Measurements from ENCODE around the gene GPR52.

The GPR52 gene

DNA sequence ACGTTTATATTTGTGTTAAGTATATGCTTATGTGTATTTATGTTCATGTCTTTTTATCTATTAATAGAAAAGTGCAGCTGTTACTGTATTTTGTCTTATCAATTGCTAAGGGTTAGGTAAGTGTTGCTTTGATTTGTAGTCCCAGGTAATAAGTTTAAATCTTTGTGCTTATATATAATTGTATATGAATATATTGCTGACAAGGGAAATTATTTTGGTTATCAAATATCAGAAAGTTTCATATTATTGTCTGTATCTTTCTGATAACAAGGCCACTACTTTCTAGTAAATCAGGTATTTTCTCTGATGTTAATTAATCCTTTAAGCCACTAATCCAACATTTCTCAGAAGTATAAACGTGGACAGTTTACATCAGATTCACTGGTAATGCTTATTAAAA lies 21.3 kb downstream of the GPR52 start:
- no peak for DNase-seq (ENCODE audit: low spot score)

DNA sequence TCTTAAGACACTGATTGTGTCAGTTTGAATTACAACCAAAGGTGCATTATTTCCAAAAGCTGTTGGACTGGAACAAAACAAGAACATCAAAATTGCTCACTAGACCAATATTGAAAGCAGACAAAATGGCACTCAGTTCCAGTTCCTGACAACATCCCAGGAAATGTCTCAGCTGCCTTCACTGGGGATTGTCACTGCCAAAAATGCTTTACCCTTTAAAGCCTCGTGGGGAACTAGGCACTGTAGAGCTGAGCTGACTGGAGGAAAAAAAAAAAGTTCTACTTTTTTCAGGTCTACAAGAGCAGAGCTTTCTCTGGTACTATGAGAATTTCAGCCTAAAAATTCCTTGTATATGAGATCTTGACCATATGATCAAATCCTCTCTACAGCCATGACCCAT lies 21.9 kb downstream of the GPR52 start:
- DNase-seq (ENCODE audit: low spot score) = no peak

DNA sequence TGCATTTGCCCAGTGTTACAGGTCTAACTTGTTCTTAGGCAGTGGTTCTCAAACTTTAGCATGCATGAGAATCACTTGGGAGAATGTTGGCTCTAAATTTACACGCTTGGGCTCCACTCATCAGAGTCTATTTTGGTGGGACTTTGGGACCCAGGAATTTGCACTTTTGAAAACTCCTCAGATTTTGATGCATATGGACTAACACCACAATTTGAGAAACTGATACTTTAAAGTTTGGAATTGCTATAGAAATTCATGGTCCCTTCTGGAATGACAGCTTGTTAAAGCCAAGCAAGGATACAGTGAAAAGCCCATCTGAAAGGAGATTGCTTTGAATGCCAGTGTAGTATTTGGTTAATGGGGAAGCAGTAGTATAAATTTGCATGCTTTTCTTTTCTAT lies 31.5 kb downstream of the GPR52 start:
- no peak for DNase-seq (ENCODE audit: low spot score)

DNA sequence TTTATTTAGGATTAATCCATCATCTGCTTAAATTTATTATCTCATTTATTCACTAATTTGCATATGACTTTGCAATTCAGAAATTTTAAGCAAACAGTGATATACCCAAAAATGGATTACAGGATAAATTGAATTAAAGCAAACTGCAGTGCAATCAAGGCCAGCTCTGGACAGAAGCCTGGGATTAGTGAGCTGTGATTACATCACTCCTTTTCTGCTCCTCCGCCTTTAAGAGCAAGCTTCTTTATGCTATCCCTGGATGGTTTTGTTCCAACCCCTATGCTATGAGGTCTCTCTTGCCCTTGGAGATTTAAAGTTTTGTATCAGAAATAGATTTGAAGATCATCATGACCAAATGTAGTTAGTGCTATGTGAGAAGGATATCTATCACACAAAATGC lies 32.6 kb downstream of the GPR52 start:
- DNase-seq (ENCODE audit: low spot score) = no peak

DNA sequence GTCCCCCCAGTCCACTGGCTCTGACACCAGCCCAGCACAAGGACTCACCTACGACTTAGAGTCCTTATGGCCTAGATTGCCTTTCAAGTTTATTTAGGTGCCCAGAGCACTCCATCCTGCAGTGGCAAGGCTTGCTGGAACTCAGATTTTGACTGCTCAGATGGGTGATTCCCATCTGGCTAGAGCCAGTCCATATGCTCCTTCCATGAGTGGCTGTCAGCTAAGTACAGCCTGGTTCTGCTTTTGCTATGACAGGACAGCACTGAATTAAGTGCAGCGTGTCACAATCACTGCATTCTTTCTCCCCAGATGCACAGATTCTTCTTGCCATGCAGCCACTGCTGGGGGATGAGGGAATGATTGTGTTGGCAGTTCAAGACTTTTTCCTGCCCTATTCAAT lies 43.8 kb downstream of the GPR52 start:
- DNase-seq (ENCODE audit: low spot score) = no peak

DNA sequence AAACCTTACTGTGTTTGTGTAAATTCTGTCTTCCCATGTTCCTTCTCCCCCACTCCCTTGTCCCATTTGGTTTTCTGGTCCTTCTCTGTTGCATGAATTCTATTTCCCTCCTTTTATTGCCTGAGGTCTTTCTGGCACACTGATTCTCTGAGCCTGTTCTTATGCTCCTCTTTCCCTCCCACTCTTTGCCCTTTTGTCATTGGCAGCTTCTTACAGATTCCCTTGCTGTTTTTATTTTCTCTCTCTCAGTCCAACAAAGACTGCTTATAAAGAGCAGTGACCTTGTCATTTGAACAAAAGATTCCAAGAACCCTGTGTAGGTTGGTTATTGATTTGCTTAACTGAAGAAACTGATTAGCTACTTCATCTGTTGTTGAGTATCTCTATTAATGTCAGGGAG lies 49.7 kb downstream of the GPR52 start:
- DNase-seq (ENCODE audit: low spot score) = no peak

Data from CD4-positive, alpha-beta T cell treated with Interleukin-6 at 100 ng/mL for 8 hours (primary cell).